Omental fat pad (tissue), 4 donors: ENCODE measurements around the gene UVRAG. TPM values are rescaled to one million over a fixed set of nuclear protein-coding genes. Genes with fewer than 3 reads are reported as not detected.

Experiments
- ATAC-seq: fragments of 150-250 bp; one replicate; pipeline ENCODE4 v1.9.1; 2016; ENCODE audit warnings: mild to moderate bottlenecking, moderate library complexity; ENCODE audit not compliant: low FRiP score
- DNase-seq: peaks from one replicate; pipeline ENCODE4 v3.0.0-alpha.2; 2019; ENCODE audit warnings: low spot score
- CTCF ChIP-seq, 3 donors: fragments of 450-650 bp; IDR thresholded peaks; one replicate each; pipeline ENCODE4 v1.5.1; 2016 to 2017; ENCODE audit warnings: antibody characterized with exemption in 3 of 3, mild to moderate bottlenecking in 3 of 3, moderate library complexity in 2 of 3
- total RNA-seq, 4 donors: library from RNA; depleted of rRNA; stranded (reverse); fragments of >200 nt; gene quantifications; one replicate each; pipeline ENCODE4 v1.1.0, GENCODE V29; 2016

Gene UVRAG
- total RNA-seq, 4 donors from 2014 or later: 39.6 to 72.9 (median 61.5) TPM

GRCh38 chr11:75784085-75784478 is 30.9 kb upstream of the UVRAG start:
- TF ChIP-seq CTCF (IDR thresholded peaks at IDR 0.05): no peak
- ATAC-seq (no peak), DNase-seq (no peak)

GRCh38 chr11:75784506-75784905 is 30.5 kb upstream of the UVRAG start:
- no peak for DNase-seq
- no peak for ATAC-seq
- no peak for TF ChIP-seq CTCF (IDR thresholded peaks at IDR 0.05)

- no peak for TF ChIP-seq CTCF (IDR thresholded peaks at IDR 0.05)
- no peak for ATAC-seq
Observed at GRCh38 chr11:75785187-75785586, 29.8 kb upstream of the UVRAG start.

GRCh38 chr11:75786101-75786736 is 28.8 kb upstream of the UVRAG start:
- no peak for DNase-seq
- no peak for TF ChIP-seq CTCF (IDR thresholded peaks at IDR 0.05)
- no peak for ATAC-seq

More at GRCh38 chr11:75785187-75785586, 29.8 kb upstream of the UVRAG start:
- DNase-seq: no peak

GRCh38 chr11:75789521-75789920 is 25.5 kb upstream of the UVRAG start:
- ATAC-seq (no peak), DNase-seq (no peak)
- no peak for TF ChIP-seq CTCF (IDR thresholded peaks at IDR 0.05)

- TF ChIP-seq CTCF (IDR thresholded peaks at IDR 0.05): no peak
- no peak for DNase-seq
- no peak for ATAC-seq
Observed at GRCh38 chr11:75790986-75791385, 24.0 kb upstream of the UVRAG start.

GRCh38 chr11:75792127-75792731 is 22.8 kb upstream of the UVRAG start:
- ATAC-seq: no peak
- TF ChIP-seq CTCF (IDR thresholded peaks at IDR 0.05): no peak
- DNase-seq: no peak
